Measurements from ENCODE around the gene EXOSC3. TPM values are rescaled to one million over a fixed set of nuclear protein-coding genes. Genes with fewer than 3 reads are reported as not detected.

EXOSC3 gene
- total RNA-seq, 1 experiment from 2014 or later, result 81.0 TPM

DNA sequence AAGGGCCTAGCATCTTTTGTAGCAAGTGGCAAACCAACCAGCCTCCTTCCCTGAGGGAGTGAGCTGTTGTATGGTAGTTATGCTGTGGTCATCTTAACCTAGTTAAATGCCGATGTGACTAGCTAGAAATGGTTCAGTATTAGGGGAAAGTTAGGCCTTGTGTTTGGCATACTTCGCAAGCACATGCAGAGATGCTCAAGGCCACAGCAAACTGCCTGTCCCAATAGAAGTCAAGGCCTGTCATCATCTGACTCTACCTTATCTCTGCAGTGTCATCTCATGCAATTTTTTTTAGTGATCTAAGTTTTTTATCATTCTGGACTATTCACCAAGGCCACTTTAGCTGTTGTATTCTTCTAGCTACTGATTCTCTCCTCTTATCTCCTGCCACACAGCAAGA is 5.2 kb upstream of the EXOSC3 start:
- Mint-ChIP-seq H3K36me3 (ENCODE audit: insufficient read depth in 1 of 3, low read depth in 3 of 3) (no peaks in the 10 kb centered on the region), H3K4me1 (no peaks in the 10 kb centered on the region), H3K27me3 (ENCODE audit: low read depth) (peaks cover 40% of the 10 kb centered on the region), H3K9me3 (no peaks in the 10 kb centered on the region), H3K27ac (no peak overlapping the region), H3K4me3 (no peak overlapping the region; a peak in 1 of 5 replicates)
- H4K8ac ChIP-seq (replicated peaks; ENCODE audit: insufficient read length, low read depth, low read length), result no peak overlapping the region
- no peak overlapping the region for H3K18ac ChIP-seq (ENCODE audit: insufficient read length, low read depth, low read length)
- no peaks in the 10 kb centered on the region for H3K4me1 ChIP-seq (ENCODE audit: insufficient read depth, low read length)
- no peak overlapping the region for H2BK20ac ChIP-seq (ENCODE audit: low read depth, low read length, poor library complexity, severe bottlenecking)
- no peak overlapping the region for H3K56ac ChIP-seq (ENCODE audit: insufficient read length, low read depth, low read length)
- no peak overlapping the region for H4K5ac ChIP-seq (ENCODE audit: insufficient read length, low read depth, low read length)
- WGBS (ENCODE audit: extremely low coverage, insufficient read length, low lambda C conversion rate), result no CpG with 5 or more reads among the region's 2 CpGs
- H2BK12ac ChIP-seq (ENCODE audit: insufficient read length, low read depth, low read length), result no peak overlapping the region
- H3K9ac ChIP-seq (ENCODE audit: extremely low read depth, insufficient read length, low read length), result no peak overlapping the region
- no peak overlapping the region for H3K27ac ChIP-seq (ENCODE audit: insufficient read length, low read depth, low read length)
- H3K4ac ChIP-seq (ENCODE audit: low read depth, low read length), result no peak overlapping the region
- no peaks in the 10 kb centered on the region for H4K20me1 ChIP-seq (ENCODE audit: control insufficient read depth, insufficient read depth, insufficient read length)
- DNase-seq, result no peak
- TF ChIP-seq, protein P1, sequence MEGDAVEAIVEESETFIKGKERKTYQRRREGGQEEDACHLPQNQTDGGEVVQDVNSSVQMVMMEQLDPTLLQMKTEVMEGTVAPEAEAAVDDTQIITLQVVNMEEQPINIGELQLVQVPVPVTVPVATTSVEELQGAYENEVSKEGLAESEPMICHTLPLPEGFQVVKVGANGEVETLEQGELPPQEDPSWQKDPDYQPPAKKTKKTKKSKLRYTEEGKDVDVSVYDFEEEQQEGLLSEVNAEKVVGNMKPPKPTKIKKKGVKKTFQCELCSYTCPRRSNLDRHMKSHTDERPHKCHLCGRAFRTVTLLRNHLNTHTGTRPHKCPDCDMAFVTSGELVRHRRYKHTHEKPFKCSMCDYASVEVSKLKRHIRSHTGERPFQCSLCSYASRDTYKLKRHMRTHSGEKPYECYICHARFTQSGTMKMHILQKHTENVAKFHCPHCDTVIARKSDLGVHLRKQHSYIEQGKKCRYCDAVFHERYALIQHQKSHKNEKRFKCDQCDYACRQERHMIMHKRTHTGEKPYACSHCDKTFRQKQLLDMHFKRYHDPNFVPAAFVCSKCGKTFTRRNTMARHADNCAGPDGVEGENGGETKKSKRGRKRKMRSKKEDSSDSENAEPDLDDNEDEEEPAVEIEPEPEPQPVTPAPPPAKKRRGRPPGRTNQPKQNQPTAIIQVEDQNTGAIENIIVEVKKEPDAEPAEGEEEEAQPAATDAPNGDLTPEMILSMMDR (conservative IDR thresholded peaks at IDR 0.05), result no peak
- H3T11ph ChIP-seq (ENCODE audit: low read length), result no peak overlapping the region
- H3K79me1 ChIP-seq (ENCODE audit: insufficient read depth, low read depth, low read length, poor library complexity, severe bottlenecking), result no peaks in the 10 kb centered on the region
- H4K91ac ChIP-seq (ENCODE audit: insufficient read length, low read depth, low read length), result no peak overlapping the region
- H3K9me3 ChIP-seq (ENCODE audit: control insufficient read depth, low read depth, low read length), result no peaks in the 10 kb centered on the region
- H2BK120ac ChIP-seq (ENCODE audit: low read depth, low read length, poor library complexity, severe bottlenecking), result no peak overlapping the region
- no peak overlapping the region for H3K14ac ChIP-seq (ENCODE audit: insufficient read depth, low read length)
- H3K4me2 ChIP-seq (ENCODE audit: insufficient read depth, insufficient read length, low read length), result no peak overlapping the region
- H3K79me2 ChIP-seq (ENCODE audit: insufficient read depth, low read length), result no peaks in the 10 kb centered on the region
- H3K27me3 ChIP-seq (ENCODE audit: insufficient read depth, low read length), result no peaks in the 10 kb centered on the region
- no peak overlapping the region for H2AFZ ChIP-seq (ENCODE audit: low read length)
- no peaks in the 10 kb centered on the region for H3K23me2 ChIP-seq (ENCODE audit: insufficient read length, low read depth, low read length, poor library complexity, severe bottlenecking)
- H2AK5ac ChIP-seq (ENCODE audit: insufficient read length, low read length), result no peak overlapping the region
- H2BK5ac ChIP-seq (ENCODE audit: insufficient read length, low read length), result no peak overlapping the region
- H2BK15ac ChIP-seq (ENCODE audit: low read depth, low read length), result no peak overlapping the region
- H3K23ac ChIP-seq (ENCODE audit: insufficient read length, low read depth, low read length), result no peak overlapping the region
